ENCODE data around the gene TMEM44. TPM values are rescaled to one million over a fixed set of nuclear protein-coding genes. Genes with fewer than 3 reads are reported as not detected.

The TMEM44 gene
- total and polyA plus RNA-seq, 9 of the 15 experiments (the other 6 are each of a cell fraction or from before 2014, with no cell fraction given) = 0.53 to 18.1 (median 11.3) TPM

GRCh38 chr3:194618858-194619608 is 14.2 kb downstream of the TMEM44 start (continued):
- TF ChIP-seq AFF1 (IDR thresholded peaks at IDR 0.05; ENCODE audit: low read depth in 1 of 2, partially characterized antibody in 2 of 2) (no peak), ARID1B (IDR thresholded peaks at IDR 0.05) (peak; percentile 41; the same call in 1 of the 2 replicates), ZNF445 (CRISPR knock-in tag; IDR thresholded peaks at IDR 0.05; ENCODE audit: low read depth) (no peak), ZNF384 (IDR thresholded peaks at IDR 0.05; ENCODE audit: low read depth, low read length) (peak; percentile 49), SUPT5H (IDR thresholded peaks at IDR 0.05) (no peak), ZC3H8 (IDR thresholded peaks at IDR 0.05) (no peak), RBFOX2 (IDR thresholded peaks at IDR 0.05; ENCODE audit: low read depth, low read length) (peak; percentile 49; the same call in 1 of the 2 replicates), UBTF (IDR thresholded peaks at IDR 0.05; ENCODE audit: borderline replicate concordance in 1 of 2, low read depth in 2 of 2, low read length in 2 of 2) (0 out of 4 replicates have a peak, but pooled peaks of 1 of the 2 experiments have one; percentile 45), MYBL2 (IDR thresholded peaks at IDR 0.05; ENCODE audit: low read depth) (no peak), MYBL2 (CRISPR knock-in tag; IDR thresholded peaks at IDR 0.05; ENCODE audit: borderline replicate concordance) (no peak), ZNF436 (CRISPR knock-in tag; IDR thresholded peaks at IDR 0.05) (no peak), BCOR (IDR thresholded peaks at IDR 0.05) (no peak), HEY1 (CRISPR knock-in tag; IDR thresholded peaks at IDR 0.05; ENCODE audit: borderline replicate concordance) (no peak), MXD1 (CRISPR knock-in tag; IDR thresholded peaks at IDR 0.05; ENCODE audit: borderline replicate concordance, poor library complexity, severe bottlenecking) (no peak)
- TF ChIP-seq, protein P1, sequence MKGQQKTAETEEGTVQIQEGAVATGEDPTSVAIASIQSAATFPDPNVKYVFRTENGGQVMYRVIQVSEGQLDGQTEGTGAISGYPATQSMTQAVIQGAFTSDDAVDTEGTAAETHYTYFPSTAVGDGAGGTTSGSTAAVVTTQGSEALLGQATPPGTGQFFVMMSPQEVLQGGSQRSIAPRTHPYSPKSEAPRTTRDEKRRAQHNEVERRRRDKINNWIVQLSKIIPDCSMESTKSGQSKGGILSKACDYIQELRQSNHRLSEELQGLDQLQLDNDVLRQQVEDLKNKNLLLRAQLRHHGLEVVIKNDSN (CRISPR knock-in tag; IDR thresholded peaks at IDR 0.05) = no peak
- TF ChIP-seq, protein P2, sequence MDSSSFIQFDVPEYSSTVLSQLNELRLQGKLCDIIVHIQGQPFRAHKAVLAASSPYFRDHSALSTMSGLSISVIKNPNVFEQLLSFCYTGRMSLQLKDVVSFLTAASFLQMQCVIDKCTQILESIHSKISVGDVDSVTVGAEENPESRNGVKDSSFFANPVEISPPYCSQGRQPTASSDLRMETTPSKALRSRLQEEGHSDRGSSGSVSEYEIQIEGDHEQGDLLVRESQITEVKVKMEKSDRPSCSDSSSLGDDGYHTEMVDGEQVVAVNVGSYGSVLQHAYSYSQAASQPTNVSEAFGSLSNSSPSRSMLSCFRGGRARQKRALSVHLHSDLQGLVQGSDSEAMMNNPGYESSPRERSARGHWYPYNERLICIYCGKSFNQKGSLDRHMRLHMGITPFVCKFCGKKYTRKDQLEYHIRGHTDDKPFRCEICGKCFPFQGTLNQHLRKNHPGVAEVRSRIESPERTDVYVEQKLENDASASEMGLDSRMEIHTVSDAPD (CRISPR knock-in tag; IDR thresholded peaks at IDR 0.05) = no peak
